ENCODE data around the gene FOXP1. TPM values are rescaled to one million over a fixed set of nuclear protein-coding genes. Genes with fewer than 3 reads are reported as not detected.
A peak's percentile ranks its signal among the peaks of the same experiment; 100 is the strongest.

Gene FOXP1
- total RNA-seq, 1 experiment from 2014 or later = 75.3 TPM

DNA sequence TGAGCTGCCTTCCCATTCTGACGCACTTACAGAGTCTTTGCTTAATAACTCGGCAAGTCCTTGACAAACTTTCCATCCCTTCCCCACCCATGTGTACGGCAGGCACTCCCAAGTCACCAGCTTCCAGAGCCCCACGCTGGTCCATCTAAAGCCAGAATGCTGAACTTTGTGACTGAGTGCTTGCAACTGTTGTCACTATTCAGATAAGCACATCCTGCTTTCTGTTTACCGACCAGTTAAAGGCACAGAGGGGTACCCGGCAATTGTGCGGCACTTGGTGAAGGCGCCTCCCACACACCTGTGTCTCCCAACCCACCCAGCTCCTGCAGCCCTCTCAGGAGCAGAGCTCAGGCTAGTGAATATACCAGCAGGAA is 430.6 kb downstream of the FOXP1 start:
- Histone ChIP-seq H3K4me2 (ENCODE audit: insufficient read depth, insufficient read length, low read length) (no peak overlapping the region), H2BK20ac (ENCODE audit: low read depth, low read length, poor library complexity, severe bottlenecking) (no peak overlapping the region), H3K27me3 (ENCODE audit: insufficient read depth, low read length) (no peaks in the 10 kb centered on the region), H2AFZ (ENCODE audit: low read length) (no peak overlapping the region), H3K4ac (ENCODE audit: low read depth, low read length) (no peak overlapping the region), H3K9me3 (ENCODE audit: control insufficient read depth, low read depth, low read length) (no peaks in the 10 kb centered on the region), H4K8ac (replicated peaks; ENCODE audit: insufficient read length, low read depth, low read length) (no peak overlapping the region), H4K91ac (ENCODE audit: insufficient read length, low read depth, low read length) (no peak overlapping the region), H3K9ac (ENCODE audit: extremely low read depth, insufficient read length, low read length) (no peak overlapping the region), H3K27ac (ENCODE audit: insufficient read length, low read depth, low read length) (peak overlapping the region; percentile 61), H3K79me2 (ENCODE audit: insufficient read depth, low read length) (no peaks in the 10 kb centered on the region), H2AK5ac (ENCODE audit: insufficient read length, low read length) (no peak overlapping the region), H3K18ac (ENCODE audit: insufficient read length, low read depth, low read length) (no peak overlapping the region), H3K56ac (ENCODE audit: insufficient read length, low read depth, low read length) (no peak overlapping the region), H3K79me1 (ENCODE audit: insufficient read depth, low read depth, low read length, poor library complexity, severe bottlenecking) (no peaks in the 10 kb centered on the region), H3T11ph (ENCODE audit: low read length) (no peak overlapping the region), H2BK15ac (ENCODE audit: low read depth, low read length) (no peak overlapping the region), H2BK12ac (ENCODE audit: insufficient read length, low read depth, low read length) (no peak overlapping the region), H3K23me2 (ENCODE audit: insufficient read length, low read depth, low read length, poor library complexity, severe bottlenecking) (no peaks in the 10 kb centered on the region), H2BK120ac (ENCODE audit: low read depth, low read length, poor library complexity, severe bottlenecking) (no peak overlapping the region), H4K20me1 (ENCODE audit: control insufficient read depth, insufficient read depth, insufficient read length) (no peaks in the 10 kb centered on the region), H2BK5ac (ENCODE audit: insufficient read length, low read length) (no peak overlapping the region), H3K14ac (ENCODE audit: insufficient read depth, low read length) (no peak overlapping the region), H3K23ac (ENCODE audit: insufficient read length, low read depth, low read length) (no peak overlapping the region), H3K4me1 (ENCODE audit: insufficient read depth, low read length) (peaks cover 10% of the 10 kb centered on the region; the same call in 1 of the 2 replicates), H4K5ac (ENCODE audit: insufficient read length, low read depth, low read length) (no peak overlapping the region)
- H3K9me3 Mint-ChIP-seq = no peaks in the 10 kb centered on the region
- no peaks in the 10 kb centered on the region for H3K27me3 Mint-ChIP-seq (ENCODE audit: low read depth)
- H3K27ac Mint-ChIP-seq = peak overlapping the region; percentile 74 to 97 (median 95)
- peak; percentile 70 for DNase-seq
- no peaks in the 10 kb centered on the region for H3K36me3 Mint-ChIP-seq (ENCODE audit: insufficient read depth in 1 of 3, low read depth in 3 of 3)
- H3K4me3 Mint-ChIP-seq = peak overlapping the region in 1 of 2 experiments; percentile 46; a peak in 1 of 5 replicates
- H3K4me1 Mint-ChIP-seq = peaks cover 57% of the 10 kb centered on the region in 2 experiments
- TF ChIP-seq, protein P1, sequence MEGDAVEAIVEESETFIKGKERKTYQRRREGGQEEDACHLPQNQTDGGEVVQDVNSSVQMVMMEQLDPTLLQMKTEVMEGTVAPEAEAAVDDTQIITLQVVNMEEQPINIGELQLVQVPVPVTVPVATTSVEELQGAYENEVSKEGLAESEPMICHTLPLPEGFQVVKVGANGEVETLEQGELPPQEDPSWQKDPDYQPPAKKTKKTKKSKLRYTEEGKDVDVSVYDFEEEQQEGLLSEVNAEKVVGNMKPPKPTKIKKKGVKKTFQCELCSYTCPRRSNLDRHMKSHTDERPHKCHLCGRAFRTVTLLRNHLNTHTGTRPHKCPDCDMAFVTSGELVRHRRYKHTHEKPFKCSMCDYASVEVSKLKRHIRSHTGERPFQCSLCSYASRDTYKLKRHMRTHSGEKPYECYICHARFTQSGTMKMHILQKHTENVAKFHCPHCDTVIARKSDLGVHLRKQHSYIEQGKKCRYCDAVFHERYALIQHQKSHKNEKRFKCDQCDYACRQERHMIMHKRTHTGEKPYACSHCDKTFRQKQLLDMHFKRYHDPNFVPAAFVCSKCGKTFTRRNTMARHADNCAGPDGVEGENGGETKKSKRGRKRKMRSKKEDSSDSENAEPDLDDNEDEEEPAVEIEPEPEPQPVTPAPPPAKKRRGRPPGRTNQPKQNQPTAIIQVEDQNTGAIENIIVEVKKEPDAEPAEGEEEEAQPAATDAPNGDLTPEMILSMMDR (conservative IDR thresholded peaks at IDR 0.05) = no peak
- no CpG with 5 or more reads among the region's 8 CpGs for WGBS (ENCODE audit: extremely low coverage, insufficient read length, low lambda C conversion rate)

Measured in H9 (cell line).